GM06990 (cell line): ENCODE data around the gene RCE1.

ENCODE experiments used
- DNase-seq: peaks from one replicate; pipeline ENCODE4 v3.0.0-alpha.2; 2011; ENCODE audit not compliant: insufficient read length; ENCODE audit errors: extremely low read depth
- H3K27me3 ChIP-seq: replicated peaks from 2 replicates; pipeline ENCODE4 v1.6.0; 2011; ENCODE audit warnings: low read length; ENCODE audit not compliant: control insufficient read depth, insufficient read depth
- H3K36me3 ChIP-seq: 2 replicates; pipeline ENCODE4 v1.5.1; 2011; ENCODE audit warnings: low read length; ENCODE audit not compliant: control insufficient read depth, insufficient read depth
- H3K4me3 ChIP-seq: replicated peaks from 2 replicates; pipeline ENCODE4 v1.5.1; 2011; ENCODE audit warnings: low read depth, mild to moderate bottlenecking, control low read depth, low read length
- TF ChIP-seq, protein P1 (sequence below): IDR thresholded peaks from 2 replicates; pipeline ENCODE4 v1.5.1; 2011; ENCODE audit warnings: low read length, control low read depth, mild to moderate bottlenecking, inconsistent platforms; ENCODE audit not compliant: insufficient read depth, poor library complexity, severe bottlenecking

The RCE1 gene

DNA sequence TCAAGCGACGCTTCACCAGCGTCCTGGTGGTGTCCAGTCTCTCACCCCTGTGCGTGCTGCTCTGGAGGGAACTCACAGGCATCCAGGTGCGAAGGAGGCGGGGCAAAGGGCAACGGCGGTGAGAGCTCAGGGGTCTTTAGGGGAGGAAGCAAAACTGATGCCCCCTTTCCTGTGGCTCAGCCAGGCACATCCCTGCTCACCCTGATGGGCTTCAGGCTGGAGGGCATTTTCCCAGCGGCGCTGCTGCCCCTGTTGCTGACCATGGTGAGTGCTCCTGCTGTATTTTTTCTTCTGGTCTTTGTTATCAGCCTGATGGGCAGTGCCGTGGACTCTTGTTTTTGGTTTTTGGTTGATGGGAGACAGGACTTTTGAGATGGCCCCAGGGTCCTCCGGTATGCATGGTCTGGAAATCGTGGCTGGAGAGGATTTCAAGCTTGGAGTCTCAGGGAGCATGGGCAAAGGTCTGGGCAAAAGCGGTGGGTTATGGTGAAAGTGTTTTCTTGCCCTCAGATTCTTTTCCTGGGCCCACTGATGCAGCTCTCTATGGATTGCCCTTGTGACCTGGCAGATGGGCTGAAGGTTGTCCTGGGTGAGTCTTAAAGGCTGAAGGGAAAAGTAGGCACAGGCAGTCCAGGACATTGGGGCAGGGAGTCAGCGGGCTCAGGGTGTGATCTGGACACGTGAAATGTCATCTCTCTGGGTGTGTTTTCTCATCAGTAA lies 695 bp downstream of the RCE1 start:
- Histone ChIP-seq H3K27me3 (no peaks in the 10 kb centered on the region), H3K36me3 (peaks cover 19% of the 10 kb centered on the region), H3K4me3 (peak overlapping the region; percentile 95)
- DNase-seq: no peak
- TF ChIP-seq, protein P1, sequence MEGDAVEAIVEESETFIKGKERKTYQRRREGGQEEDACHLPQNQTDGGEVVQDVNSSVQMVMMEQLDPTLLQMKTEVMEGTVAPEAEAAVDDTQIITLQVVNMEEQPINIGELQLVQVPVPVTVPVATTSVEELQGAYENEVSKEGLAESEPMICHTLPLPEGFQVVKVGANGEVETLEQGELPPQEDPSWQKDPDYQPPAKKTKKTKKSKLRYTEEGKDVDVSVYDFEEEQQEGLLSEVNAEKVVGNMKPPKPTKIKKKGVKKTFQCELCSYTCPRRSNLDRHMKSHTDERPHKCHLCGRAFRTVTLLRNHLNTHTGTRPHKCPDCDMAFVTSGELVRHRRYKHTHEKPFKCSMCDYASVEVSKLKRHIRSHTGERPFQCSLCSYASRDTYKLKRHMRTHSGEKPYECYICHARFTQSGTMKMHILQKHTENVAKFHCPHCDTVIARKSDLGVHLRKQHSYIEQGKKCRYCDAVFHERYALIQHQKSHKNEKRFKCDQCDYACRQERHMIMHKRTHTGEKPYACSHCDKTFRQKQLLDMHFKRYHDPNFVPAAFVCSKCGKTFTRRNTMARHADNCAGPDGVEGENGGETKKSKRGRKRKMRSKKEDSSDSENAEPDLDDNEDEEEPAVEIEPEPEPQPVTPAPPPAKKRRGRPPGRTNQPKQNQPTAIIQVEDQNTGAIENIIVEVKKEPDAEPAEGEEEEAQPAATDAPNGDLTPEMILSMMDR: no peak

DNA sequence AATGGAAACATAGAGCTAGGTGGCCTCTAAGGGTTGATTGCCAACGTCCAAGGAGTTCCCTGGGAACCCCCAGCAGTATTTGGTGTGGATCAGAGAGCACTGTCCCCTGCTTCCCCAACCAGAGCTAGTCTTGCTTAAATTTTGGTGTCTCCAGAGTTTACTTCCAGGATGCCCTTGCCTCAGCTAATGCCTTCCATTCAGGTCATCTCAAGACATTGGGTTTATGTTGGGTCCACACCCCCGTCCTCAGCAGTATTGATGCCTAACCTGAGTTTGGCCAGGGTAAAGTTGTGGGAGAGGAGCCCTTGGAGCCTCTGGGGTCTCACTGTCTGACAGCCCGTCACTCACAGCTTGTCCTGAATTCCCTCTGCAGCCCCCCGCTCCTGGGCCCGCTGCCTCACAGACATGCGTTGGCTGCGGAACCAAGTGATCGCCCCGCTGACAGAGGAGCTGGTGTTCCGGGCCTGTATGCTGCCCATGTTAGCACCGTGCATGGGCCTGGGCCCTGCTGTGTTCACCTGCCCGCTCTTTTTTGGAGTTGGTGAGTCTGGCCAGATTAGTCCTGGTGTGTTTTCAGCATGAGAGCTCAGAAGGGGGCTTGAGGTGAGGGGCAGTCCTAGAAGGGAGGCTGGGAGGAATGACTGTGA lies 1.4 kb downstream of the RCE1 start:
- Histone ChIP-seq H3K36me3 (peaks cover 25% of the 10 kb centered on the region), H3K4me3 (peak overlapping the region; percentile 95), H3K27me3 (no peaks in the 10 kb centered on the region)
- no peak for DNase-seq
- TF ChIP-seq, protein P1: no peak

DNA sequence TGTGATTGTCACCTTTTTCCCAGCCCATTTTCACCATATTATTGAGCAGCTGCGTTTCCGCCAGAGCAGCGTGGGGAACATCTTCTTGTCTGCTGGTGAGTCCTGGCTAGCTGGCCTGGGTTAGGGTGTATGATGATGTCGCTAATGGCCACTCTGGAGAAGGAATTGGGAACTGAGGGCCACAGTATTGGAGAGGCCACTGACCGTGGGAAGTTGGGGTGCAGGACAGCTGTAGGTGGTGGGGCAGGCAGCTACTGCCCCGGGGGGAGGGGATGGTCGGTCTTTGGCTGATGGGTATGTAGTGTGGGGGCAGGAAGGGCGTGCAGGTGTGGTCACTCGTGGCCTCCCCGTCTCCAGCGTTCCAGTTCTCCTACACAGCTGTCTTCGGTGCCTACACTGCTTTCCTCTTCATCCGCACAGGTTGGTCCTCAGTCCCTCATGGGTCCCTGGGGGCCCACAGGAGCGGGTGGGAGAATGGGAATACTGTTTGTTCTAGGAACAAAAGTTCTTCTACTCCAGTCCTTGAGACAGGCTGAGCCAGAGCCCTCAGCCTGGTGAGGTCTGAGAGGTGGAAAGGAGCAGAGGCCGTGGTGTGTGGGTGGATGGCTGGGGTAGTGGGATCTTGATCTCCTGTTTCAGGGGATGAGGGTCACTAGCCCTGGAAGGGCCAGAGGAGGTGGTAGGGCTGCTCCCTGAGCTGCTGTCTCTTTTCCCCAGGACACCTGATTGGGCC lies 2.1 kb downstream of the RCE1 start:
- no peak for DNase-seq
- TF ChIP-seq, protein P1: no peak
- no peak overlapping the region for H3K4me3 ChIP-seq
- peaks cover 23% of the 10 kb centered on the region for H3K36me3 ChIP-seq
- H3K27me3 ChIP-seq: no peaks in the 10 kb centered on the region

DNA sequence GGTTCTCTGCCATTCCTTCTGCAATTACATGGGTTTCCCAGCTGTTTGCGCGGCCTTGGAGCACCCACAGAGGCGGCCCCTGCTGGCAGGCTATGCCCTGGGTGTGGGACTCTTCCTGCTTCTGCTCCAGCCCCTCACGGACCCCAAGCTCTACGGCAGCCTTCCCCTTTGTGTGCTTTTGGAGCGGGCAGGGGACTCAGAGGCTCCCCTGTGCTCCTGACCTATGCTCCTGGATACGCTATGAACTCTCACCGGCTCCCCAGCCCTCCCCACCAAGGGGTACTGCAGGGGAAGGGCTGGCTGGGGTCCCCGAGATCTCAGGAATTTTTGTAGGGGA lies 2.6 kb downstream of the RCE1 start:
- DNase-seq: no peak
- no peaks in the 10 kb centered on the region for H3K27me3 ChIP-seq
- TF ChIP-seq, protein P1: no peak
- no peak overlapping the region for H3K4me3 ChIP-seq
- peaks cover 23% of the 10 kb centered on the region for H3K36me3 ChIP-seq

DNA sequence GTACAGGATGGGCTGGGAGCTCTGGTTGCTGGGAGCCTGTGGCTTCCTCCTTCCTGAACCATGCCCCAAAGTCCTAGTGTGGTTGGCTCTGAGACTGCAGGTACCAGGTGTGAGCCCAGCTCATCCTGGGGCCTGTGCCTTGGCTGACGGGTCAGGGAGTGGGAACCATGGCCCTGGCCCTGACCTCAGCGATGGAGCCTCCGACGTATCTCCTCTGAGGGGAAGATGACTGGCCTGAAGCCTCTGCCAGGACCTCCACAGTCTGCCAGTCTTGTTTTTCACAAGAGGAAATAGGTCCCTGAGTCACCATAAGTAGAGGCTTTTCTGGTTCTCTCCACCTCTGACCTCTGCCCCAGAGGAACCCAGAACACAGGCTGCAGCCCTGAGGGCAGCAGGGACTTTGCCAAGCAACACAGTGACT lies 3.4 kb downstream of the RCE1 start:
- DNase-seq: no peak
- no peaks in the 10 kb centered on the region for H3K27me3 ChIP-seq
- H3K4me3 ChIP-seq: no peak overlapping the region
- TF ChIP-seq, protein P1: no peak
- H3K36me3 ChIP-seq: peaks cover 23% of the 10 kb centered on the region
